ENCODE measurements around the gene MPZL1.

DNA sequence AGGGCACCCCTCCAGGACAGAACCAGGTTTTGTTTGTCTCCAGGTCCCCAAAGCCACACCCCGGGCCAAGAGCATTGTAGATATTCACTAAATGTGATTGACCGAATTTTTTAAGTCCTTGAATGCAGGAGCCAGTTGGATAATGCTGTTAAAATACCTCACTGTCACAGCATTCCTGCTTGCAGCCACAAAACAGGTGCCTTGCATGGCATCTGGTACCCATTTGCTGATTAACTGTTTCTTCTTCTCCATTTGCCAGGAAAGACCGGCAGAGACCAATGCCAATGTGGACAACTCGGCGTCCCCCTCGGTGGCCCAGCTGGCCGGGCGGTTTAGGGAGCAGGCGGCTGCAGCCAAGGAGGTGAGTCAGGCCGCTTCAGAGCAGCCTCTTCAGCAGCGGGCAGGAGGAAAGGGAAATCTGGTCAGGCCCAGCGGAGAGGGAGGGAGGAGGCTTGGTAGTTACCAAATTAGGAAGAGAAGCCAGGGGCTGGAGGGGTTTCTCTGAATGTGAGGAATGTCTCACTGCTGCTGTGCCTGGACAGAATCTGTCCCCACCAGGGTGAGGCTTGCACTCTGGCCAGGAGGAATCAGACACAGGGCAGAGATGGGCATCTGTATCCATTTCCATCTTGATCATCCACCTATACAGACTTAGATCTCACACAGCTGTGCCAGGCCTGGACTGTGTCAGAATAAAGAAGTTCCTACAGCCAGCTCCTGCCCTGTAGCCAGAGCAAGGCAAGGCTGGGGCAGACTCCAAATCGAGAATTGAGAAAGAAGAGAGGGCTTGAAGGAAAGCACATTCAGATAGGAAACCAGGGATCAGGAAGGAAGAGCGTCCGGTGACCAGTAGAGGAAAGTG lies 37.9 kb upstream of the MPZL1 start:
- TF ChIP-seq POLR2A (IDR thresholded peaks at IDR 0.05) = no peak
- TF ChIP-seq, protein P1, sequence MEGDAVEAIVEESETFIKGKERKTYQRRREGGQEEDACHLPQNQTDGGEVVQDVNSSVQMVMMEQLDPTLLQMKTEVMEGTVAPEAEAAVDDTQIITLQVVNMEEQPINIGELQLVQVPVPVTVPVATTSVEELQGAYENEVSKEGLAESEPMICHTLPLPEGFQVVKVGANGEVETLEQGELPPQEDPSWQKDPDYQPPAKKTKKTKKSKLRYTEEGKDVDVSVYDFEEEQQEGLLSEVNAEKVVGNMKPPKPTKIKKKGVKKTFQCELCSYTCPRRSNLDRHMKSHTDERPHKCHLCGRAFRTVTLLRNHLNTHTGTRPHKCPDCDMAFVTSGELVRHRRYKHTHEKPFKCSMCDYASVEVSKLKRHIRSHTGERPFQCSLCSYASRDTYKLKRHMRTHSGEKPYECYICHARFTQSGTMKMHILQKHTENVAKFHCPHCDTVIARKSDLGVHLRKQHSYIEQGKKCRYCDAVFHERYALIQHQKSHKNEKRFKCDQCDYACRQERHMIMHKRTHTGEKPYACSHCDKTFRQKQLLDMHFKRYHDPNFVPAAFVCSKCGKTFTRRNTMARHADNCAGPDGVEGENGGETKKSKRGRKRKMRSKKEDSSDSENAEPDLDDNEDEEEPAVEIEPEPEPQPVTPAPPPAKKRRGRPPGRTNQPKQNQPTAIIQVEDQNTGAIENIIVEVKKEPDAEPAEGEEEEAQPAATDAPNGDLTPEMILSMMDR (IDR thresholded peaks at IDR 0.05) = no peak

Data from vagina (tissue), 2 donors.